ENCODE data around the gene RNU6-9. TPM values are rescaled to one million over a fixed set of nuclear protein-coding genes. Genes with fewer than 3 reads are reported as not detected.

Gene RNU6-9
- total and polyA plus RNA-seq, 2 of the 13 experiments (the other 11 are each of a cell fraction or from before 2014, with no cell fraction given) = under 0.01 TPM; not detected in 1

DNA sequence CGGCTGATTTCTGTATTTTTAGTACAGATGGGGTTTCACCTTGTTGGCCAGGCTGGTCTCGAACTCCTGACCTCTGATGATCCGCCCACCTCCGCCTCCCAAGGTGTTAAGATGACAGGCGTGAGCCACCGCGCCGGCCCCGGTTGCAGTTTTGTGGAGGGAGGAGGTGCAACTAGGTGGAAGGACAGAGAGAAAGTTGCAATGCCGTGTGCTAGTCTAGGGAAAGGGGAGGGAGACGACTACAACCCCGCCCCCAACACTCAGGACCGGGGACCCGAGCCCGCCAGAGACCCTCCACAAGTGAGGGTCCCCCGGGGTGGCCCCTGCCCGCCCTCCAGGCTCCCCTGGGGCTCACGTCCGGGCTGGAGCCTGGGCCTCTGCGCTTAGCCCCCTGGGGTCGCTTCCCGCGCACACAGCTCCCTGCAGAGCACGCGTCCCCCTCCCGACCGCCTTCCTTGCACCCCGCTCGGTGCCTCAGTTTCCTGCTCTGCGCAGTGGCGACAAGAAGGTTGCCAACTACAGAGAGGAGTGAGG lies 31.3 kb downstream of the RNU6-9 start (continued):
- TF ChIP-seq SRSF9 (IDR thresholded peaks at IDR 0.05; ENCODE audit: borderline replicate concordance, insufficient read depth, low read depth, low read length, poor library complexity, severe bottlenecking) = no peak
- TF ChIP-seq ARID3A (IDR thresholded peaks at IDR 0.05; ENCODE audit: low read depth, low read length) = no peak
- no peak for TF ChIP-seq ZSCAN25 (CRISPR knock-in tag; IDR thresholded peaks at IDR 0.05)
- TF ChIP-seq BORCS8-MEF2B (CRISPR knock-in tag; IDR thresholded peaks at IDR 0.05) = no peak
- no peak for TF ChIP-seq PAF1 (CRISPR knock-in tag; IDR thresholded peaks at IDR 0.05)
- 0 out of 2 replicates have a peak, but pooled peaks have one; percentile 10 for TF ChIP-seq ZNF616 (CRISPR knock-in tag; IDR thresholded peaks at IDR 0.05; ENCODE audit: low read depth)
- TF ChIP-seq NR3C1 (CRISPR knock-in tag; IDR thresholded peaks at IDR 0.05) = no peak
- TF ChIP-seq TBL1XR1 (IDR thresholded peaks at IDR 0.05; ENCODE audit: borderline replicate concordance, low read length, partially characterized antibody) = no peak
- TF ChIP-seq HOXD1 (CRISPR knock-in tag; IDR thresholded peaks at IDR 0.05) = no peak
- TF ChIP-seq ZNF276 (CRISPR knock-in tag; IDR thresholded peaks at IDR 0.05; ENCODE audit: low read depth) = no peak
- no peak for TF ChIP-seq FOSL2 (CRISPR knock-in tag; IDR thresholded peaks at IDR 0.05)
- TF ChIP-seq CC2D1A (CRISPR knock-in tag; IDR thresholded peaks at IDR 0.05) = no peak
- TF ChIP-seq GPN1 (CRISPR knock-in tag; IDR thresholded peaks at IDR 0.05; ENCODE audit: borderline replicate concordance) = no peak
- TF ChIP-seq ZNF383 (CRISPR knock-in tag; IDR thresholded peaks at IDR 0.05; ENCODE audit: borderline replicate concordance) = no peak
- TF ChIP-seq GRHL1 (CRISPR knock-in tag; conservative IDR thresholded peaks at IDR 0.05) = no peak
- no peak for TF ChIP-seq ZNF550 (CRISPR knock-in tag; IDR thresholded peaks at IDR 0.05; ENCODE audit: borderline replicate concordance)
- no peak for TF ChIP-seq ZNF800 (CRISPR knock-in tag; IDR thresholded peaks at IDR 0.05)
- TF ChIP-seq TBX2 (CRISPR knock-in tag; IDR thresholded peaks at IDR 0.05; ENCODE audit: borderline replicate concordance) = no peak; the same call in 1 of the 2 replicates
- no peak for TF ChIP-seq FIP1L1 (IDR thresholded peaks at IDR 0.05; ENCODE audit: borderline replicate concordance, insufficient read depth, low read depth, low read length)
- no peak for TF ChIP-seq TOE1 (CRISPR knock-in tag; IDR thresholded peaks at IDR 0.05)
- TF ChIP-seq KMT2B (CRISPR knock-in tag; IDR thresholded peaks at IDR 0.05) = no peak
- TF ChIP-seq, protein P1, sequence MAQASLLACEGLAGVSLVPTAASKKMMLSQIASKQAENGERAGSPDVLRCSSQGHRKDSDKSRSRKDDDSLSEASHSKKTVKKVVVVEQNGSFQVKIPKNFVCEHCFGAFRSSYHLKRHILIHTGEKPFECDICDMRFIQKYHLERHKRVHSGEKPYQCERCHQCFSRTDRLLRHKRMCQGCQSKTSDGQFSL (CRISPR knock-in tag; IDR thresholded peaks at IDR 0.05) = no peak
- no peak for TF ChIP-seq ZNF652 (CRISPR knock-in tag; IDR thresholded peaks at IDR 0.05; ENCODE audit: borderline replicate concordance, low read depth)
- TF ChIP-seq ZNF746 (CRISPR knock-in tag; IDR thresholded peaks at IDR 0.05) = no peak

All from HepG2 (cell line).